Measurements from ENCODE around the gene KCNE2. TPM values are rescaled to one million over a fixed set of nuclear protein-coding genes. Genes with fewer than 3 reads are reported as not detected.

Gene KCNE2
- total and polyA plus RNA-seq, 2 experiments from 2014 or later: 2.9 to 5.0 TPM

DNA sequence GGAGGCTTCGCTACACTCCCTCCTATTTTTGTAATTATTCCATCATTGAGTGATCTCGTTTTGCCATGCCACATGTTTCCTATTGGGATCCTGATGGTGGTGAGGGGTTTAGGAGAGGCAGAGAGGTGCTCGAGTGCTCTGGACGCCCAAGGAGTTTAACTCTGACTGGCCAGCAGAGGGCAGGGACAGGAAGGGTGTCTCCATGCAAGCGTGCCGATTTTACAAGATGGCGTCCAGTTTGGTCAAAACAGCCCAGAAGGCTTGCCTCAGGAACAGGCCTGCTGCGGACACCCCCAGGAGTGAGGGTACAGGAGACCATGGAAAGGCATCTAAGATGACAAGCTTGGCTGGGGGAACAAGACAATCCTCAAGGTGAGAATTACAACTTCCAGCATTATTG is 33.8 kb upstream of the KCNE2 start:
- H3K4me3 ChIP-seq: no peak overlapping the region
- H3K27me3 ChIP-seq: no peaks in the 10 kb centered on the region
- H3K4me2 ChIP-seq: no peak overlapping the region
- TF ChIP-seq CTCF (IDR thresholded peaks at IDR 0.05; ENCODE audit: poor library complexity) (no peak), EZH2phosphoT487 (IDR thresholded peaks at IDR 0.05; ENCODE audit: low read depth, severe bottlenecking, unreplicated experiment) (no peak), EZH2 (IDR thresholded peaks at IDR 0.05; ENCODE audit: borderline replicate concordance) (no peak)
- no peaks in the 10 kb centered on the region for H3K9me3 ChIP-seq (ENCODE audit: low read depth)
- no peaks in the 10 kb centered on the region for H3K36me3 ChIP-seq (replicated peaks; ENCODE audit: insufficient read depth, low read depth)
- H4K20me1 ChIP-seq (ENCODE audit: insufficient read depth, poor library complexity, severe bottlenecking): no peaks in the 10 kb centered on the region
- H3K4me1 ChIP-seq (ENCODE audit: insufficient read depth): no peaks in the 10 kb centered on the region
- H3K79me2 ChIP-seq: no peaks in the 10 kb centered on the region
- no peaks in the 10 kb centered on the region for H3K9me2 ChIP-seq (replicated peaks; ENCODE audit: insufficient read depth)
- no peak for DNase-seq (ENCODE audit: low spot score)
- no peak overlapping the region for H2AFZ ChIP-seq
- no peak overlapping the region for H3K27ac ChIP-seq
- WGBS (ENCODE audit: low lambda C conversion rate, missing lambda C conversion rate): 92% methylated on average over 8 of the region's 8 CpGs

GRCh38 chr21:34331726-34332125 is 32.1 kb upstream of the KCNE2 start:
- TF ChIP-seq EZH2 (IDR thresholded peaks at IDR 0.05; ENCODE audit: borderline replicate concordance): no peak
- TF ChIP-seq EZH2phosphoT487 (IDR thresholded peaks at IDR 0.05; ENCODE audit: low read depth, severe bottlenecking, unreplicated experiment): no peak
- TF ChIP-seq CTCF (IDR thresholded peaks at IDR 0.05; ENCODE audit: poor library complexity): no peak
- Histone ChIP-seq H3K27ac (no peak overlapping the region), H2AFZ (no peak overlapping the region), H4K20me1 (ENCODE audit: insufficient read depth, poor library complexity, severe bottlenecking) (no peaks in the 10 kb centered on the region), H3K27me3 (no peaks in the 10 kb centered on the region), H3K9me3 (ENCODE audit: low read depth) (no peaks in the 10 kb centered on the region), H3K4me3 (no peak overlapping the region), H3K79me2 (no peaks in the 10 kb centered on the region), H3K4me1 (ENCODE audit: insufficient read depth) (peaks cover 6% of the 10 kb centered on the region), H3K36me3 (replicated peaks; ENCODE audit: insufficient read depth, low read depth) (no peaks in the 10 kb centered on the region), H3K4me2 (no peak overlapping the region), H3K9me2 (replicated peaks; ENCODE audit: insufficient read depth) (no peaks in the 10 kb centered on the region)
- no peak for DNase-seq (ENCODE audit: low spot score)
- 85% methylated on average over 5 of the region's 5 CpGs for WGBS (ENCODE audit: low lambda C conversion rate, missing lambda C conversion rate)

GRCh38 chr21:34332347-34332746 is 31.5 kb upstream of the KCNE2 start:
- 93% methylated on average over 6 of the region's 6 CpGs for WGBS (ENCODE audit: low lambda C conversion rate, missing lambda C conversion rate)
- Histone ChIP-seq H3K4me3 (no peak overlapping the region), H2AFZ (no peak overlapping the region), H3K79me2 (no peaks in the 10 kb centered on the region), H4K20me1 (ENCODE audit: insufficient read depth, poor library complexity, severe bottlenecking) (no peaks in the 10 kb centered on the region), H3K4me1 (ENCODE audit: insufficient read depth) (peaks cover 11% of the 10 kb centered on the region), H3K9me3 (ENCODE audit: low read depth) (no peaks in the 10 kb centered on the region), H3K27ac (no peak overlapping the region), H3K36me3 (replicated peaks; ENCODE audit: insufficient read depth, low read depth) (no peaks in the 10 kb centered on the region), H3K4me2 (no peak overlapping the region), H3K27me3 (no peaks in the 10 kb centered on the region), H3K9me2 (replicated peaks; ENCODE audit: insufficient read depth) (no peaks in the 10 kb centered on the region)
- no peak for TF ChIP-seq EZH2 (IDR thresholded peaks at IDR 0.05; ENCODE audit: borderline replicate concordance)
- TF ChIP-seq CTCF (IDR thresholded peaks at IDR 0.05; ENCODE audit: poor library complexity): no peak
- no peak for TF ChIP-seq EZH2phosphoT487 (IDR thresholded peaks at IDR 0.05; ENCODE audit: low read depth, severe bottlenecking, unreplicated experiment)
- no peak for DNase-seq (ENCODE audit: low spot score)
